GM12878 (cell line): ENCODE results near the gene PTPRN2. TPM values are rescaled to one million over a fixed set of nuclear protein-coding genes. Genes with fewer than 3 reads are reported as not detected.

ENCODE experiments used
- ATAC-seq: fragments of 200-7000 bp; cut with Tn5 transposase; 3 replicates; pipeline ENCODE4 v1.9.1; 2020; ENCODE audit warnings: mild to moderate bottlenecking, moderate library complexity
- BruUV-seq: library from RNA; stranded (reverse); fragments of 400-500 nt; replicated peaks from 2 replicates; lab custom pipeline; 2021; lab: Mats Ljungman, UMichigan
- CTCF ChIA-PET: fragments of 300-600 bp; sonication (Branson Sonifier 250); formaldehyde crosslinking; extraction: SDS; loops from one replicate; lab custom pipeline; 2021; ENCODE audit warnings: inconsistent platforms; lab: Yijun Ruan, JAX
- POLR2A ChIA-PET: fragments of 350-600 bp; formaldehyde crosslinking; extraction: SDS; loops from one replicate; lab custom pipeline; 2021; ENCODE audit warnings: inconsistent platforms; lab: Charles Lee
- RAD21 ChIA-PET: fragments of 300-600 bp; sonication (Branson Sonifier 250); formaldehyde crosslinking; loops from one replicate; lab custom pipeline; 2023; ENCODE audit warnings: antibody characterized with exemption; ENCODE audit not compliant: unreplicated experiment; lab: Charles Lee
- SMC1A ChIA-PET: fragments of 300-600 bp; sonication (Branson Sonifier 250); formaldehyde crosslinking; loops from one replicate; lab custom pipeline; 2023; ENCODE audit not compliant: unreplicated experiment, uncharacterized antibody; lab: Charles Lee
- DNase-seq: peaks from one replicate; pipeline ENCODE4 v3.0.0-alpha.2; 2011; ENCODE audit warnings: low read depth, low spot score
- FAIRE-seq: peaks from 3 replicates; lab custom pipeline; 2011; peaks lifted over from hg19 to GRCh38; lab: Jason Lieb, UNC
- H2AFZ ChIP-seq: 2 replicates; pipeline ENCODE4 v1.6.0; 2011; ENCODE audit warnings: low read depth, low read length, control low read depth; ENCODE audit not compliant: control insufficient read depth
- H3K27ac ChIP-seq: 2 replicates; pipeline ENCODE4 v1.5.1; 2011; ENCODE audit warnings: control low read depth; ENCODE audit not compliant: control insufficient read depth, insufficient read depth
- H3K27me3 ChIP-seq, 2 experiments: replicated peaks in 1 of 2; 2 replicates each; pipeline versions ENCODE4 v1.6.0 to v1.6.1; 2011; ENCODE audit warnings: low read length in 1 of 2; ENCODE audit not compliant: control insufficient read depth in 2 of 2, insufficient read depth in 2 of 2
- H3K36me3 ChIP-seq, 2 experiments: 2 replicates each; pipeline ENCODE4 v1.5.1; 2011; ENCODE audit warnings: low read length in 1 of 2; ENCODE audit not compliant: control insufficient read depth in 2 of 2, insufficient read depth in 2 of 2
- H3K4me1 ChIP-seq: 2 replicates; pipeline ENCODE4 v1.6.1; 2011; ENCODE audit warnings: mild to moderate bottlenecking, low read length, moderate library complexity, mixed read lengths; ENCODE audit not compliant: control insufficient read depth, insufficient read depth
- H3K4me2 ChIP-seq: 2 replicates; pipeline ENCODE4 v1.6.0; 2011; ENCODE audit warnings: control low read depth; ENCODE audit not compliant: control insufficient read depth, insufficient read depth
- H3K4me3 ChIP-seq: fragments of 200-600 bp; sonication (generic); 2 replicates; pipeline ENCODE4 v1.5.1; 2016
- H3K79me2 ChIP-seq: 2 replicates; pipeline ENCODE4 v1.6.0; 2011; ENCODE audit warnings: low read length; ENCODE audit not compliant: control insufficient read depth, insufficient read depth
- H3K9ac ChIP-seq: 2 replicates; pipeline ENCODE4 v1.8.0; 2011; ENCODE audit warnings: low read length, control low read depth, mixed read lengths; ENCODE audit not compliant: control insufficient read depth, insufficient read depth
- H3K9me3 ChIP-seq: replicated peaks from 3 replicates; pipeline ENCODE4 v1.5.1; 2011; ENCODE audit warnings: mild to moderate bottlenecking, low read length; ENCODE audit not compliant: control insufficient read depth, insufficient read depth
- H4K20me1 ChIP-seq: 2 replicates; pipeline ENCODE4 v1.6.0; 2011; ENCODE audit not compliant: control insufficient read depth, insufficient read depth
- ATF7 ChIP-seq: fragments of 450-650 bp; IDR thresholded peaks from 2 replicates; pipeline ENCODE4 v1.6.1; 2016; ENCODE audit warnings: low read depth, mild to moderate bottlenecking
- CBX3 ChIP-seq: fragments of 200-600 bp; sonication (generic); IDR thresholded peaks from 2 replicates; pipeline ENCODE4 v1.6.1; 2016; ENCODE audit warnings: low read depth, borderline replicate concordance
- CBX5 ChIP-seq: sonication (generic); IDR thresholded peaks from 2 replicates; pipeline ENCODE4 v1.6.1; 2016; ENCODE audit warnings: low read depth, moderate library complexity, mild to moderate bottlenecking, inconsistent platforms
- CHD1 ChIP-seq: IDR thresholded peaks from 2 replicates; pipeline ENCODE4 v1.6.1; 2012; ENCODE audit warnings: low read depth, low read length, improper control_type of control experiment
- E2F4 ChIP-seq: IDR thresholded peaks from 2 replicates; pipeline ENCODE4 v1.6.1; 2012; ENCODE audit warnings: low read depth, low read length, improper control_type of control experiment
- EP300 ChIP-seq, 2 experiments: fragments of 150-350 bp in 1 of 2; IDR thresholded peaks; 2 replicates each; pipeline ENCODE4 v1.6.1; 2011 to 2012; ENCODE audit warnings: low read depth in 2 of 2, low read length in 2 of 2, borderline replicate concordance in 1 of 2, improper control_type of control experiment in 1 of 2, inconsistent platforms in 1 of 2; ENCODE audit not compliant: control insufficient read depth in 1 of 2
- ETV6 ChIP-seq, 2 experiments: fragments of 450-650 bp in 1 of 2; IDR thresholded peaks in 1 of 2; conservative IDR thresholded peaks in 1 of 2; 2 replicates each; pipeline ENCODE4 v1.6.1; 2014; ENCODE audit warnings: antibody characterized with exemption in 1 of 2, borderline replicate concordance in 1 of 2, low read depth in 1 of 2, mild to moderate bottlenecking in 1 of 2, moderate library complexity in 1 of 2
- FOS ChIP-seq: IDR thresholded peaks from 3 replicates; pipeline ENCODE4 v1.6.1; 2011; ENCODE audit warnings: borderline replicate concordance; ENCODE audit not compliant: insufficient read length; ENCODE audit errors: extremely low read depth
- MAX ChIP-seq: IDR thresholded peaks from 2 replicates; pipeline ENCODE4 v1.6.1; 2012; ENCODE audit warnings: low read depth, low read length, improper control_type of control experiment
- NFXL1 ChIP-seq: fragments of 450-650 bp; IDR thresholded peaks from 2 replicates; pipeline ENCODE4 v1.6.1; 2017; ENCODE audit warnings: antibody characterized with exemption, mild to moderate bottlenecking, borderline replicate concordance
- RBBP5 ChIP-seq: fragments of 200-600 bp; sonication (generic); conservative IDR thresholded peaks from 2 replicates; pipeline ENCODE4 v1.6.1; 2016
- SREBF2 ChIP-seq: IDR thresholded peaks from 2 replicates; pipeline ENCODE4 v1.6.1; 2012; ENCODE audit warnings: mild to moderate bottlenecking, low read length
- SRF ChIP-seq, 2 experiments: IDR thresholded peaks; 2 replicates each; pipeline ENCODE4 v1.6.1; 2011; ENCODE audit warnings: low read depth in 2 of 2, low read length in 2 of 2, mild to moderate bottlenecking in 1 of 2, moderate library complexity in 1 of 2
- ZBTB11 ChIP-seq: fragments of 450-650 bp; formaldehyde crosslinking; IDR thresholded peaks from 2 replicates; pipeline ENCODE4 v1.5.0; 2022; ENCODE audit warnings: mild to moderate bottlenecking, missing genetic modification characterization
- ZNF207 ChIP-seq: fragments of 450-650 bp; IDR thresholded peaks from 2 replicates; pipeline ENCODE4 v1.6.1; 2014; ENCODE audit warnings: antibody characterized with exemption, mild to moderate bottlenecking, borderline replicate concordance
- ZNF217 ChIP-seq: fragments of 450-650 bp; IDR thresholded peaks from 2 replicates; pipeline ENCODE4 v1.6.1; 2017; ENCODE audit warnings: antibody characterized with exemption, mild to moderate bottlenecking
- ZNF274 ChIP-seq: IDR thresholded peaks from one replicate; pipeline ENCODE4 v1.8.0; 2011; ENCODE audit not compliant: insufficient read length, insufficient read depth
- WGBS: methylation state at CpG from one replicate; pipeline ENCODE4 v1.1.6; 2016; ENCODE audit warnings: low lambda C conversion rate; ENCODE audit not compliant: insufficient replicate concordance, insufficient coverage; ENCODE audit errors: missing lambda C conversion rate; 5-methylcytosine and 5-hydroxymethylcytosine counted together
- in situ Hi-C: fragments of 300-500 bp; cut with MboI; formaldehyde crosslinking; loops from 9 replicates; pipeline ENCODE4 v1.14.3; 2018; ENCODE audit warnings: mixed read lengths
- intact Hi-C: fragments of 100-400 bp; cut with micrococcal nuclease; formaldehyde crosslinking; loops from one replicate; pipeline ENCODE4 v1.14.2; 2022; ENCODE audit not compliant: unreplicated experiment
- polyA plus RNA-seq, 11 experiments: library from polyadenylated mRNA; depleted of rRNA in 4 of 11; unstranded in 6 of 11; stranded (reverse) in 5 of 11; fragments of >200 nt; fragmentation: Nextera tagmentation in 4 of 11; fragmentation: Illumina TruSeq in 1 of 11; extraction: Ambion mirVana in 4 of 11; extraction: Trizol in 1 of 11; gene quantifications; 1 replicate in 1 of 11; 2 replicates in 10 of 11; pipeline versions ENCODE4 v1.2.1 to v1.2.3, GENCODE V29; 2011 to 2016; ENCODE audit warnings: inconsistent platforms in 2 of 11, missing spikeins in 2 of 11, low read depth in 1 of 11
- total RNA-seq, 4 experiments: library from RNA; depleted of rRNA in 3 of 4; stranded (reverse); fragments of >200 nt in 3 of 4; fragmentation: Illumina TruSeq in 1 of 4; extraction: Trizol in 1 of 4; gene quantifications; 2 replicates each; pipeline versions ENCODE4 v1.2.1 to v1.2.3, GENCODE V29; 2013 to 2021

Gene PTPRN2
- total and polyA plus RNA-seq, 10 of the 15 experiments (the other 5 are each of a cell fraction or from before 2014, with no cell fraction given) = 5.4 TPM; not detected in 9

- TF ChIP-seq EP300 (IDR thresholded peaks at IDR 0.05; ENCODE audit: borderline replicate concordance in 1 of 2, control insufficient read depth in 1 of 2, low read depth in 2 of 2, low read length in 2 of 2) (no peak), FOS (no peak)
Observed at GRCh38 chr7:157516311-157516710, 1071.3 kb downstream of the PTPRN2 start (continued).

GRCh38 chr7:157515342-157516041 is 1072.1 kb downstream of the PTPRN2 start:
- no peaks in the 10 kb centered on the region for H3K9me3 ChIP-seq
- H3K4me3 ChIP-seq = no peak overlapping the region
- RAD21 ChIA-PET = no interaction called here
- CTCF ChIA-PET = no interaction called here
- SMC1A ChIA-PET = no interaction called here
- FAIRE-seq = no peak
- H2AFZ ChIP-seq = no peak overlapping the region
- no peaks in the 10 kb centered on the region for H3K27me3 ChIP-seq
- no TSS peak for BruUV-seq
- H3K4me1 ChIP-seq = no peaks in the 10 kb centered on the region
- POLR2A ChIA-PET = no interaction called here
- no peak for DNase-seq
- no peaks in the 10 kb centered on the region for H3K79me2 ChIP-seq
- no peak overlapping the region for H3K9ac ChIP-seq
- no peaks in the 10 kb centered on the region for H4K20me1 ChIP-seq
- no peaks in the 10 kb centered on the region for H3K36me3 ChIP-seq
- no peak overlapping the region for H3K27ac ChIP-seq
- in situ Hi-C loops = no loop called here
- 32% methylated on average over 21 of the region's 21 CpGs for WGBS
- H3K4me2 ChIP-seq = no peak overlapping the region
- intact Hi-C loops = no loop called here
- ATAC-seq = no peak
- TF ChIP-seq CBX5 (no peak), CBX3 (no peak), CHD1 (no peak), SRF (IDR thresholded peaks at IDR 0.05; ENCODE audit: low read depth in 2 of 2, low read length in 2 of 2) (no peak), ETV6 (conservative IDR thresholded peaks at IDR 0.05 in 1 of 2, IDR thresholded peaks at IDR 0.05 in 1 of 2; ENCODE audit: borderline replicate concordance in 1 of 2, low read depth in 1 of 2) (no peak), ZBTB11 (CRISPR knock-in tag) (no peak), MAX (no peak), ATF7 (no peak), RBBP5 (no peak), ZNF217 (no peak), SREBF2 (no peak), ZNF274 (no peak), ZNF207 (no peak), NFXL1 (no peak), E2F4 (no peak)
- TF ChIP-seq, all 136 proteins: peak for 0
